GM12878 (cell line): ENCODE results near the gene C19orf38. TPM values are rescaled to one million over a fixed set of nuclear protein-coding genes. Genes with fewer than 3 reads are reported as not detected.
A peak's percentile ranks its signal among the peaks of the same experiment; 100 is the strongest.

Experiments used
- ATAC-seq: fragments of 200-7000 bp; cut with Tn5 transposase; 3 replicates; pipeline ENCODE4 v1.9.1; 2020; ENCODE audit warnings: mild to moderate bottlenecking, moderate library complexity
- BruUV-seq: library from RNA; stranded (reverse); fragments of 400-500 nt; replicated peaks from 2 replicates; lab custom pipeline; 2021; lab: Mats Ljungman, UMichigan
- CTCF ChIA-PET: fragments of 300-600 bp; sonication (Branson Sonifier 250); formaldehyde crosslinking; extraction: SDS; loops from one replicate; lab custom pipeline; 2021; ENCODE audit warnings: inconsistent platforms; lab: Yijun Ruan, JAX
- POLR2A ChIA-PET: fragments of 350-600 bp; formaldehyde crosslinking; extraction: SDS; loops from one replicate; lab custom pipeline; 2021; ENCODE audit warnings: inconsistent platforms; lab: Charles Lee
- RAD21 ChIA-PET: fragments of 300-600 bp; sonication (Branson Sonifier 250); formaldehyde crosslinking; loops from one replicate; lab custom pipeline; 2023; ENCODE audit warnings: antibody characterized with exemption; ENCODE audit not compliant: unreplicated experiment; lab: Charles Lee
- SMC1A ChIA-PET: fragments of 300-600 bp; sonication (Branson Sonifier 250); formaldehyde crosslinking; loops from one replicate; lab custom pipeline; 2023; ENCODE audit not compliant: unreplicated experiment, uncharacterized antibody; lab: Charles Lee
- DNase-seq: peaks from one replicate; pipeline ENCODE4 v3.0.0-alpha.2; 2011; ENCODE audit warnings: low read depth, low spot score
- FAIRE-seq: peaks from 3 replicates; lab custom pipeline; 2011; peaks lifted over from hg19 to GRCh38; lab: Jason Lieb, UNC
- H2AFZ ChIP-seq: 2 replicates; pipeline ENCODE4 v1.6.0; 2011; ENCODE audit warnings: low read depth, low read length, control low read depth; ENCODE audit not compliant: control insufficient read depth
- H3K27ac ChIP-seq: 2 replicates; pipeline ENCODE4 v1.5.1; 2011; ENCODE audit warnings: control low read depth; ENCODE audit not compliant: control insufficient read depth, insufficient read depth
- H3K27me3 ChIP-seq, 2 experiments: replicated peaks in 1 of 2; 2 replicates each; pipeline versions ENCODE4 v1.6.0 to v1.6.1; 2011; ENCODE audit warnings: low read length in 1 of 2; ENCODE audit not compliant: control insufficient read depth in 2 of 2, insufficient read depth in 2 of 2
- H3K36me3 ChIP-seq, 2 experiments: 2 replicates each; pipeline ENCODE4 v1.5.1; 2011; ENCODE audit warnings: low read length in 1 of 2; ENCODE audit not compliant: control insufficient read depth in 2 of 2, insufficient read depth in 2 of 2
- H3K4me1 ChIP-seq: 2 replicates; pipeline ENCODE4 v1.6.1; 2011; ENCODE audit warnings: mild to moderate bottlenecking, low read length, moderate library complexity, mixed read lengths; ENCODE audit not compliant: control insufficient read depth, insufficient read depth
- H3K4me2 ChIP-seq: 2 replicates; pipeline ENCODE4 v1.6.0; 2011; ENCODE audit warnings: control low read depth; ENCODE audit not compliant: control insufficient read depth, insufficient read depth
- H3K4me3 ChIP-seq: fragments of 200-600 bp; sonication (generic); 2 replicates; pipeline ENCODE4 v1.5.1; 2016
- H3K79me2 ChIP-seq: 2 replicates; pipeline ENCODE4 v1.6.0; 2011; ENCODE audit warnings: low read length; ENCODE audit not compliant: control insufficient read depth, insufficient read depth
- H3K9ac ChIP-seq: 2 replicates; pipeline ENCODE4 v1.8.0; 2011; ENCODE audit warnings: low read length, control low read depth, mixed read lengths; ENCODE audit not compliant: control insufficient read depth, insufficient read depth
- H3K9me3 ChIP-seq: replicated peaks from 3 replicates; pipeline ENCODE4 v1.5.1; 2011; ENCODE audit warnings: mild to moderate bottlenecking, low read length; ENCODE audit not compliant: control insufficient read depth, insufficient read depth
- H4K20me1 ChIP-seq: 2 replicates; pipeline ENCODE4 v1.6.0; 2011; ENCODE audit not compliant: control insufficient read depth, insufficient read depth
- NBN ChIP-seq: fragments of 450-650 bp; IDR thresholded peaks from 2 replicates; pipeline ENCODE4 v1.6.1; 2016
- NRF1 ChIP-seq: conservative IDR thresholded peaks from 2 replicates; pipeline ENCODE4 v1.6.1; 2011; ENCODE audit warnings: mild to moderate bottlenecking, low read depth, low read length, improper control_type of control experiment
- POLR2A ChIP-seq: IDR thresholded peaks from 2 replicates; pipeline ENCODE4 v1.6.1; 2011; ENCODE audit warnings: low read depth, mild to moderate bottlenecking, low read length
- RAD21 ChIP-seq: IDR thresholded peaks from 2 replicates; pipeline ENCODE4 v1.6.1; 2011; ENCODE audit warnings: mild to moderate bottlenecking, low read depth, low read length, moderate library complexity; ENCODE audit not compliant: insufficient read depth
- SIX5 ChIP-seq: IDR thresholded peaks from 2 replicates; pipeline ENCODE4 v1.6.1; 2011; ENCODE audit warnings: mild to moderate bottlenecking, low read depth, low read length, moderate library complexity; ENCODE audit not compliant: severe bottlenecking
- WRNIP1 ChIP-seq: IDR thresholded peaks from 2 replicates; pipeline ENCODE4 v1.6.1; 2011; ENCODE audit warnings: low read depth, low read length, improper control_type of control experiment, borderline replicate concordance
- WGBS: methylation state at CpG from one replicate; pipeline ENCODE4 v1.1.6; 2016; ENCODE audit warnings: low lambda C conversion rate; ENCODE audit not compliant: insufficient replicate concordance, insufficient coverage; ENCODE audit errors: missing lambda C conversion rate; 5-methylcytosine and 5-hydroxymethylcytosine counted together
- in situ Hi-C: fragments of 300-500 bp; cut with MboI; formaldehyde crosslinking; loops from 9 replicates; pipeline ENCODE4 v1.14.3; 2018; ENCODE audit warnings: mixed read lengths
- intact Hi-C: fragments of 100-400 bp; cut with micrococcal nuclease; formaldehyde crosslinking; loops from one replicate; pipeline ENCODE4 v1.14.2; 2022; ENCODE audit not compliant: unreplicated experiment
- polyA plus RNA-seq, 11 experiments: library from polyadenylated mRNA; depleted of rRNA in 4 of 11; unstranded in 6 of 11; stranded (reverse) in 5 of 11; fragments of >200 nt; fragmentation: Nextera tagmentation in 4 of 11; fragmentation: Illumina TruSeq in 1 of 11; extraction: Ambion mirVana in 4 of 11; extraction: Trizol in 1 of 11; gene quantifications; 1 replicate in 1 of 11; 2 replicates in 10 of 11; pipeline versions ENCODE4 v1.2.1 to v1.2.3, GENCODE V29; 2011 to 2016; ENCODE audit warnings: inconsistent platforms in 2 of 11, missing spikeins in 2 of 11, low read depth in 1 of 11
- total RNA-seq, 4 experiments: library from RNA; depleted of rRNA in 3 of 4; stranded (reverse); fragments of >200 nt in 3 of 4; fragmentation: Illumina TruSeq in 1 of 4; extraction: Trizol in 1 of 4; gene quantifications; 2 replicates each; pipeline versions ENCODE4 v1.2.1 to v1.2.3, GENCODE V29; 2013 to 2021
- TF ChIP-seq, protein P1 (sequence below): IDR thresholded peaks from 2 replicates; pipeline ENCODE4 v1.6.1; 2012; ENCODE audit warnings: low read depth, low read length, improper control_type of control experiment
- TF ChIP-seq, protein P2 (sequence below): fragments of 450-650 bp; formaldehyde crosslinking; IDR thresholded peaks from 2 replicates; pipeline ENCODE4 v1.5.0; 2022; ENCODE audit warnings: mild to moderate bottlenecking, missing genetic modification characterization
- TF ChIP-seq, protein P3 (sequence below): IDR thresholded peaks from 2 replicates; pipeline ENCODE4 v1.6.1; 2011; ENCODE audit warnings: borderline replicate concordance, low read depth, mild to moderate bottlenecking, moderate library complexity, low read length; ENCODE audit not compliant: insufficient read depth, poor library complexity, severe bottlenecking

The C19orf38 gene
- total and polyA plus RNA-seq, 10 of the 15 experiments (the other 5 are each of a cell fraction or from before 2014, with no cell fraction given), result 2.6 to 7.5 (median 5.0) TPM

DNA sequence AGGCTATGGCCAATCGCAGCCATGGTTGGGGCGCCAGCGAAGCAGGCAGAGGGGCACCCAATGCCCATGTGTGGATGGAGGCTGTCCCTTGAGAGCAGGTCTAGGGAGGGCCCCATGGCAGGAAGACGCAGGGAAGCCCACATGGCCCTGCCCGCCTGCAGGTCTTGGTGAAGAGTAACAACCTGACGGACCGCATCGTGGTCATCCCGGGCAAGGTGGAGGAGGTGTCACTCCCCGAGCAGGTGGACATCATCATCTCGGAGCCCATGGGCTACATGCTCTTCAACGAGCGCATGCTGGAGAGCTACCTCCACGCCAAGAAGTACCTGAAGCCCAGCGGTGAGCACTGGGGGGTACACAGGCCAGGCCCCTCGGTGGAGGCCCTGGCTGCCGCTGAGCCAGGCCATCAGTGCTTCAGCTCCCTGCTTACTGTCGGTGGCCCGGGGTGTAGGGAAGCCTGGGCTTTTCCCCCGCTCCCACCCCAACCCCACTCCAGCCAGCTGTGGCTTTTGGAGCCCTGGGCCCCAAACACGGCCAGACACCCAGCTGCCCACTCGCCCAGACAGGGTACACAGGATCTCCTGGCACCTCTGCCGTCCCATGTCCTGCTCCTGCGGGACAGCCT lies 65.6 kb downstream of the C19orf38 start:
- ChIA-PET RAD21 (no interaction called here), POLR2A (interaction anchor here (0.6 kb wide), 1 partner anchor 12 kb away, joined by 3 read pairs; no protein-coding TSS in a partner anchor), CTCF (no interaction called here), SMC1A (no interaction called here)
- in situ Hi-C loops, result no loop called here
- DNase-seq (no peak), FAIRE-seq (no peak), ATAC-seq (no peak)
- BruUV-seq, result no TSS peak
- Histone ChIP-seq H3K9me3 (no peaks in the 10 kb centered on the region), H4K20me1 (no peaks in the 10 kb centered on the region), H3K4me1 (no peaks in the 10 kb centered on the region), H3K79me2 (no peaks in the 10 kb centered on the region), H3K36me3 (peaks cover 12 to 44% of the 10 kb centered on the region in 2 experiments), H3K27ac (no peak overlapping the region), H3K4me2 (no peak overlapping the region), H3K4me3 (no peak overlapping the region), H3K9ac (no peak overlapping the region), H2AFZ (no peak overlapping the region), H3K27me3 (no peaks in the 10 kb centered on the region)
- no peak for TF ChIP-seq WRNIP1
- 0 out of 2 replicates have a peak, but pooled peaks have one; percentile 0 for TF ChIP-seq POLR2A
- intact Hi-C loops, result no loop called here
- 95% methylated on average over 24 of the region's 24 CpGs for WGBS

DNA sequence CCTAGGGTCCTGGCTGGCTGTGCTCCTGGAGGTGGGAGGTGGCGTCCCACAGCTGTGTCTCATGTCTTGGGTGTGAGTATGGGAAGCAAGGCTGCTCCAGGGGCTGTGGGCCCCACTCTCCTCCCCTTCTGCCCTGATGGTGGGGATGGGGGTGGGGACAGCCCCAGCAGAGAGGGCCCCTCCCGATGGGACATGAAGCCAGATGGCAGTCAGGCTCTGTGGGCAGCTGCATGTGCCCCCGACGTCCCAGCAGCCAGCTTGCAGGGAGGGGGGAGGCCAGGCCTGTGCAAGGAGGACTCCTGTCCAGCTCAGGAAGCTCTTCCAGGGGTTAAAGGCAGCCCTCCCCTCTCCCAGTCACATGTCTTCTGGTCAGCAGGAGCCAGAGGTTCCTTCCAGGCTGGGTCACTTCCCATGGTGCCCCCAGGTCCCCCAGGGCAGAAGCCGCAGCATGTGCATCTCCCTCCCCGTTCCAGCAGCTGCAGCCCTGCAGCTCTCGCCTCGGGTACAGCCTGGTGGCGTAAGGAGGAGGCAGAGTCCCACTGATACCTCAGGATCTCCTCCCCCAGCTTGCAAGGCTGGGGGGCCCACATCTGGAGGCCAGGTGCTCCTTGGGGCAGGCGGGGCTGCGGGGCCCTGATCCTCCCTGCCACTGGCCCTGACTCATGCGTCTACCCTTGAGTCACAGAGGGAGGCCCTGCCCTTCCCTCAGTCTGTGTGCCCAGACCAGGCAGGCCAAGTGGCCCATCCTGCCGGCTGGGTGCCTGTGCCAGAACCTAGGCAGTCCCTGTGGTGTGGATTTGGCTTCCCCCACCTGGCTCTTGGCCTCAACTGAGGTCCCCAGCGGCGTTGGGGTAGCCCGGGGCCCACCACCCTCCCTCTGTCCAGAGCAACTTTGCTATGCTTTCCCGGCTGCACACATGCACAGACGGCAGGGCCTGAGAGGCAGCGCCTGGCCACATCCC lies 67.2 kb downstream of the C19orf38 start:
- no peak for FAIRE-seq
- H3K27me3 ChIP-seq, result no peaks in the 10 kb centered on the region
- no peak overlapping the region for H3K27ac ChIP-seq
- no peak overlapping the region for H3K4me2 ChIP-seq
- SMC1A ChIA-PET, result no interaction called here
- RAD21 ChIA-PET, result no interaction called here
- no TSS peak for BruUV-seq
- POLR2A ChIA-PET, result no interaction called here
- WGBS, result 93% methylated on average over 18 of the region's 19 CpGs
- H3K9me3 ChIP-seq, result no peaks in the 10 kb centered on the region
- H4K20me1 ChIP-seq, result no peaks in the 10 kb centered on the region
- ATAC-seq, result no peak
- no peak overlapping the region for H3K9ac ChIP-seq
- DNase-seq, result no peak
- H3K36me3 ChIP-seq, result peaks cover 12 to 48% of the 10 kb centered on the region in 2 experiments
- no peaks in the 10 kb centered on the region for H3K79me2 ChIP-seq
- TF ChIP-seq NRF1, result no peak
- no peak for TF ChIP-seq SIX5
- TF ChIP-seq NBN, result no peak
- TF ChIP-seq, protein P1, sequence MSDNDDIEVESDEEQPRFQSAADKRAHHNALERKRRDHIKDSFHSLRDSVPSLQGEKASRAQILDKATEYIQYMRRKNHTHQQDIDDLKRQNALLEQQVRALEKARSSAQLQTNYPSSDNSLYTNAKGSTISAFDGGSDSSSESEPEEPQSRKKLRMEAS, result no peak
- TF ChIP-seq RAD21, result no peak
- TF ChIP-seq, protein P2, sequence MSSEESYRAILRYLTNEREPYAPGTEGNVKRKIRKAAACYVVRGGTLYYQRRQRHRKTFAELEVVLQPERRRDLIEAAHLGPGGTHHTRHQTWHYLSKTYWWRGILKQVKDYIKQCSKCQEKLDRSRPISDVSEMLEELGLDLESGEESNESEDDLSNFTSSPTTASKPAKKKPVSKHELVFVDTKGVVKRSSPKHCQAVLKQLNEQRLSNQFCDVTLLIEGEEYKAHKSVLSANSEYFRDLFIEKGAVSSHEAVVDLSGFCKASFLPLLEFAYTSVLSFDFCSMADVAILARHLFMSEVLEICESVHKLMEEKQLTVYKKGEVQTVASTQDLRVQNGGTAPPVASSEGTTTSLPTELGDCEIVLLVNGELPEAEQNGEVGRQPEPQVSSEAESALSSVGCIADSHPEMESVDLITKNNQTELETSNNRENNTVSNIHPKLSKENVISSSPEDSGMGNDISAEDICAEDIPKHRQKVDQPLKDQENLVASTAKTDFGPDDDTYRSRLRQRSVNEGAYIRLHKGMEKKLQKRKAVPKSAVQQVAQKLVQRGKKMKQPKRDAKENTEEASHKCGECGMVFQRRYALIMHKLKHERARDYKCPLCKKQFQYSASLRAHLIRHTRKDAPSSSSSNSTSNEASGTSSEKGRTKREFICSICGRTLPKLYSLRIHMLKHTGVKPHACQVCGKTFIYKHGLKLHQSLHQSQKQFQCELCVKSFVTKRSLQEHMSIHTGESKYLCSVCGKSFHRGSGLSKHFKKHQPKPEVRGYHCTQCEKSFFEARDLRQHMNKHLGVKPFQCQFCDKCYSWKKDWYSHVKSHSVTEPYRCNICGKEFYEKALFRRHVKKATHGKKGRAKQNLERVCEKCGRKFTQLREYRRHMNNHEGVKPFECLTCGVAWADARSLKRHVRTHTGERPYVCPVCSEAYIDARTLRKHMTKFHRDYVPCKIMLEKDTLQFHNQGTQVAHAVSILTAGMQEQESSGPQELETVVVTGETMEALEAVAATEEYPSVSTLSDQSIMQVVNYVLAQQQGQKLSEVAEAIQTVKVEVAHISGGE (CRISPR knock-in tag), result no peak
- TF ChIP-seq, protein P3, sequence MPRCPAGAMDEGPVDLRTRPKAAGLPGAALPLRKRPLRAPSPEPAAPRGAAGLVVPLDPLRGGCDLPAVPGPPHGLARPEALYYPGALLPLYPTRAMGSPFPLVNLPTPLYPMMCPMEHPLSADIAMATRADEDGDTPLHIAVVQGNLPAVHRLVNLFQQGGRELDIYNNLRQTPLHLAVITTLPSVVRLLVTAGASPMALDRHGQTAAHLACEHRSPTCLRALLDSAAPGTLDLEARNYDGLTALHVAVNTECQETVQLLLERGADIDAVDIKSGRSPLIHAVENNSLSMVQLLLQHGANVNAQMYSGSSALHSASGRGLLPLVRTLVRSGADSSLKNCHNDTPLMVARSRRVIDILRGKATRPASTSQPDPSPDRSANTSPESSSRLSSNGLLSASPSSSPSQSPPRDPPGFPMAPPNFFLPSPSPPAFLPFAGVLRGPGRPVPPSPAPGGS, result no peak
- no peaks in the 10 kb centered on the region for H3K4me1 ChIP-seq
- in situ Hi-C loops (no loop called here), intact Hi-C loops (no loop called here)
- no peak overlapping the region for H3K4me3 ChIP-seq
- CTCF ChIA-PET, result no interaction called here
- no peak overlapping the region for H2AFZ ChIP-seq
